Measurements from ENCODE around the gene ARID1B.

GRCh38 chr6:157005940-157006339 is 228.8 kb downstream of the ARID1B start:
- TF ChIP-seq GATA3 (IDR thresholded peaks at IDR 0.05; ENCODE audit: low read depth, low read length) (peak; percentile 64), GATA2 (IDR thresholded peaks at IDR 0.05; ENCODE audit: low read depth, low read length) (peak; percentile 76)
